OCI-LY1 (cell line): ENCODE measurements around the gene TSPAN8.

Experiments used
- H2AFZ ChIP-seq: fragments of 200-600 bp; sonication (generic), shearing (Covaris generic); 2 replicates; pipeline ENCODE4 v1.6.0; 2014; ENCODE audit warnings: antibody characterized with exemption, mild to moderate bottlenecking, low read length
- H3F3A ChIP-seq: fragments of 200-600 bp; sonication (generic), shearing (Covaris generic); 2 replicates; pipeline ENCODE4 v1.6.0; 2014; ENCODE audit warnings: mild to moderate bottlenecking, antibody characterized with exemption, low read length, moderate library complexity; ENCODE audit not compliant: insufficient read depth
- H3K27ac ChIP-seq: fragments of 200-600 bp; sonication (generic); 2 replicates; pipeline ENCODE4 v1.5.1; 2014; ENCODE audit warnings: low read length, mixed run types, mild to moderate bottlenecking, low read depth; ENCODE audit not compliant: poor library complexity, severe bottlenecking
- H3K27me3 ChIP-seq: fragments of 200-600 bp; sonication (generic); 2 replicates; pipeline ENCODE4 v1.6.0; 2014; ENCODE audit warnings: antibody characterized with exemption, mild to moderate bottlenecking, low read length, moderate library complexity; ENCODE audit not compliant: insufficient read depth
- H3K36me3 ChIP-seq: fragments of 200-600 bp; sonication (generic); 2 replicates; pipeline ENCODE4 v1.6.1; 2014; ENCODE audit warnings: mild to moderate bottlenecking, antibody characterized with exemption, low read length, moderate library complexity, mixed read lengths; ENCODE audit not compliant: insufficient read depth
- H3K4me1 ChIP-seq: fragments of 200-600 bp; sonication (generic); 2 replicates; pipeline ENCODE4 v1.5.1; 2014; ENCODE audit warnings: mild to moderate bottlenecking, low read length, moderate library complexity; ENCODE audit not compliant: insufficient read depth, severe bottlenecking
- H3K4me2 ChIP-seq: fragments of 200-600 bp; sonication (generic), shearing (Covaris generic); 2 replicates; pipeline ENCODE4 v1.6.1; 2014; ENCODE audit warnings: low read length
- H3K4me3 ChIP-seq: fragments of 200-600 bp; sonication (generic); 2 replicates; pipeline ENCODE4 v1.5.1; 2014; ENCODE audit warnings: low read length, low read depth, mild to moderate bottlenecking, mixed read lengths; ENCODE audit not compliant: poor library complexity, severe bottlenecking
- H3K79me2 ChIP-seq: fragments of 200-600 bp; shearing (Covaris generic); 2 replicates; pipeline ENCODE4 v1.6.1; 2016; ENCODE audit warnings: mixed run types, low read length, mixed read lengths; ENCODE audit not compliant: insufficient read depth
- H3K9ac ChIP-seq: fragments of 200-600 bp; sonication (generic), shearing (Covaris generic); 2 replicates; pipeline ENCODE4 v1.6.1; 2014; ENCODE audit warnings: mild to moderate bottlenecking, low read length, mixed read lengths
- H3K9me2 ChIP-seq: fragments of 200-600 bp; sonication (generic), shearing (Covaris generic); 2 replicates; pipeline ENCODE4 v1.6.1; 2014; ENCODE audit warnings: low read depth, mild to moderate bottlenecking, low read length, mixed read lengths
- H3K9me3 ChIP-seq: fragments of 200-600 bp; shearing (Covaris generic); 2 replicates; pipeline ENCODE4 v1.6.1; 2014; ENCODE audit warnings: low read length, mixed read lengths
- H4K20me1 ChIP-seq: fragments of 200-600 bp; sonication (generic), shearing (Covaris generic); 2 replicates; pipeline ENCODE4 v1.6.0; 2016; ENCODE audit warnings: mild to moderate bottlenecking, low read length; ENCODE audit not compliant: insufficient read depth
- CTCF ChIP-seq: fragments of 200-600 bp; sonication (generic), shearing (Covaris generic); IDR thresholded peaks from 2 replicates; pipeline ENCODE4 v1.5.1; 2017; ENCODE audit warnings: mild to moderate bottlenecking, antibody characterized with exemption, low read length, moderate library complexity, mixed read lengths
- EZH2 ChIP-seq: fragments of 200-600 bp; sonication (generic), shearing (Covaris generic); IDR thresholded peaks from 2 replicates; pipeline ENCODE4 v1.8.0; 2017; ENCODE audit warnings: borderline replicate concordance, mixed run types, mild to moderate bottlenecking, antibody characterized with exemption, low read length, moderate library complexity, mixed read lengths

The TSPAN8 gene

DNA sequence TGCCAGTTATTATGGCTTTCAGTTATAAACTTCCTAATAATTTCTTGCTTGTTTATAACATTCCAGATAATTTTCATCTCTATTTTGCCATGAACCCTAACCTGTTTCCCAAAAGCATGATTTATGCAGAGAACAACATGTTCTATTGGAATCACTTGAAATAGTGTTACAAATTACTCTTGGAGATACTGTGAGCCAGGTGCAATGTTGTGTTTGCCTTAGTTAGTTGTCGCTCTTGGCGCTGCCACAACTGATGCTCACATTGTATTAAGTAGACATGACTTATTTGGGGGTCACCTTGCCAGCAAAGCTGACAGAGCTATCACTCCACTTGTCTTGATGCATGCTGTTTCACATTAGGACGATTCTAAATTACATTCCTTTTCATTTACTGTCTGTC, 49.4 kb downstream of the TSPAN8 start:
- Histone ChIP-seq H3K27me3 (no peaks in the 10 kb centered on the region), H3K79me2 (no peaks in the 10 kb centered on the region), H3K36me3 (no peaks in the 10 kb centered on the region), H3K27ac (no peak overlapping the region), H3F3A (no peaks in the 10 kb centered on the region), H2AFZ (no peak overlapping the region), H3K9ac (no peak overlapping the region), H4K20me1 (no peaks in the 10 kb centered on the region), H3K9me3 (no peaks in the 10 kb centered on the region), H3K9me2 (no peaks in the 10 kb centered on the region), H3K4me3 (no peak overlapping the region), H3K4me2 (no peak overlapping the region), H3K4me1 (no peaks in the 10 kb centered on the region)
- TF ChIP-seq CTCF (no peak), EZH2 (no peak)

DNA sequence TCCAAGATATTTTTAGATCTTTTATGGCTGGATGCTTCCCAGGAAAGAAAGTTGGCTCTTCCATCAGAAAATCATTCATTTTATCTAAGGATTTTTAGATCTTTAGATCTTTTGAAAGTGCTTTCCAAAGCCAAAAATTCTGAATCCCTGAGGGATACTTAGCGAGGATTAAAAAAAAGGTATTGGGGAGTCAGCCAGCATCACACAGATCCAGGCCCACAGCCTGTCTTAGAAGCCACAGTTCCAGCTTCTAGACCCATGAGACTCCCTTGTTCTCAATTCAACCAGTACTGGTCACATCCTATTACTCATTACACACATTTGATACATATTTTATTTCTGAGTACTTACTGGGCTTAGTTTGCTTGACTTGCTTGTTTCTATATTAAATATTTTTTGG, 49.9 kb downstream of the TSPAN8 start:
- H3K9me3 ChIP-seq = no peaks in the 10 kb centered on the region
- H3K27me3 ChIP-seq = no peaks in the 10 kb centered on the region
- H3K9ac ChIP-seq = no peak overlapping the region
- no peak overlapping the region for H2AFZ ChIP-seq
- TF ChIP-seq CTCF (no peak), EZH2 (no peak)
- no peaks in the 10 kb centered on the region for H3K79me2 ChIP-seq
- H3K4me2 ChIP-seq = no peak overlapping the region
- H3K27ac ChIP-seq = no peak overlapping the region
- H3K9me2 ChIP-seq = no peaks in the 10 kb centered on the region
- no peaks in the 10 kb centered on the region for H3F3A ChIP-seq
- H3K36me3 ChIP-seq = no peaks in the 10 kb centered on the region
- no peaks in the 10 kb centered on the region for H3K4me1 ChIP-seq
- H3K4me3 ChIP-seq = no peak overlapping the region
- H4K20me1 ChIP-seq = no peaks in the 10 kb centered on the region

DNA sequence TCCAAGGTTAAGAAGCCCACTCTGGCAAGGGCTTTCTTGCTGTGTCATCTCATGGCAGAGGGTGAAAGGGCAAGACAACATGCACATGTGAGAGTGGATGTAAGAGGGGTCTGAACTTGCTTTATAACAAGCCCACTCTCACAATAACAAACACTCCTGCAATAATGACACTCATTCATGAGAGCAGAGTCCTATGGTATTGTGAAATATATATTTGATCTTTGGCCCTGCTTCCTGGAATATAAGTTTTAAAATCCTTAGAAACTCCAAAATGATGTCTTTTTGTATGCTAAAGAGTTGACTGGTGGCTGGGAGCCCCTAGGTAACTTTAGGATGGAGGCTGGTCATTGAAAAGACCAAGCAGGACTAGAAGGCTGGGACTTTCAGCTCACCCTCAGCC, 51.8 kb downstream of the TSPAN8 start:
- H3K9me3 ChIP-seq = no peaks in the 10 kb centered on the region
- no peak overlapping the region for H2AFZ ChIP-seq
- TF ChIP-seq CTCF (no peak), EZH2 (no peak)
- H3K9me2 ChIP-seq = no peaks in the 10 kb centered on the region
- no peak overlapping the region for H3K9ac ChIP-seq
- no peaks in the 10 kb centered on the region for H3K27me3 ChIP-seq
- no peaks in the 10 kb centered on the region for H3K79me2 ChIP-seq
- no peaks in the 10 kb centered on the region for H3F3A ChIP-seq
- H3K36me3 ChIP-seq = no peaks in the 10 kb centered on the region
- H3K4me2 ChIP-seq = no peak overlapping the region
- no peaks in the 10 kb centered on the region for H3K4me1 ChIP-seq
- H4K20me1 ChIP-seq = no peaks in the 10 kb centered on the region
- no peak overlapping the region for H3K4me3 ChIP-seq
- H3K27ac ChIP-seq = no peak overlapping the region
